Fibroblast of villous mesenchyme (primary cell): ENCODE data around the gene RNF17. TPM values are rescaled to one million over a fixed set of nuclear protein-coding genes. Genes with fewer than 3 reads are reported as not detected.
"Not testable (repeated sequence)": the region's sequence is repeated elsewhere in the genome, so short reads cannot be mapped to it uniquely, and the experiment has no call there.

Experiments
- DNase-seq: peaks from one replicate; pipeline ENCODE4 v3.0.0-alpha.2; 2010; ENCODE audit warnings: low read depth
- H3K4me3 ChIP-seq: 2 replicates; pipeline ENCODE4 v1.5.1; 2011; ENCODE audit warnings: low read depth, mild to moderate bottlenecking, low read length
- CTCF ChIP-seq: IDR thresholded peaks from 2 replicates; pipeline ENCODE4 v1.5.1; 2012; ENCODE audit warnings: low read depth, mild to moderate bottlenecking, low read length; ENCODE audit not compliant: insufficient read depth
- total RNA-seq: library from RNA; depleted of rRNA; stranded (reverse); fragments of >200 nt; gene quantifications from 2 replicates; pipeline ENCODE4 v1.2.3, GENCODE V29; 2012

RNF17 gene
- total RNA-seq, 1 donor: 0.86 TPM

- no peak overlapping the region for H3K4me3 ChIP-seq
- no peak for TF ChIP-seq CTCF
- no peak for DNase-seq
Measured at GRCh38 chr13:24723206-24723605, 40.8 kb upstream of the RNF17 start.

- no peak overlapping the region for H3K4me3 ChIP-seq
- no peak for TF ChIP-seq CTCF
- DNase-seq: no peak
Measured at GRCh38 chr13:24724714-24725113, 39.3 kb upstream of the RNF17 start.

GRCh38 chr13:24725379-24725778, 38.6 kb upstream of the RNF17 start:
- no peak overlapping the region for H3K4me3 ChIP-seq
- DNase-seq: no peak
- TF ChIP-seq CTCF: no peak

GRCh38 chr13:24727731-24728601, 36.0 kb upstream of the RNF17 start:
- TF ChIP-seq CTCF: peak; percentile 76
- peak; percentile 86 for DNase-seq
- no peak overlapping the region for H3K4me3 ChIP-seq

- not testable (repeated sequence) for DNase-seq, H3K4me3 ChIP-seq
Measured at GRCh38 chr13:24730873-24731567, 32.9 kb upstream of the RNF17 start.

- TF ChIP-seq CTCF: no peak
- H3K4me3 ChIP-seq: no peak overlapping the region
- no peak for DNase-seq
Measured at GRCh38 chr13:24734950-24735349, 29.0 kb upstream of the RNF17 start.

- TF ChIP-seq CTCF: no peak
- DNase-seq: no peak
- H3K4me3 ChIP-seq: no peak overlapping the region
Measured at GRCh38 chr13:24737042-24737441, 26.9 kb upstream of the RNF17 start.
